Measurements from ENCODE around the gene LIPC. TPM values are rescaled to one million over a fixed set of nuclear protein-coding genes. Genes with fewer than 3 reads are reported as not detected.

LIPC gene
- total and polyA plus RNA-seq, 2 donors = 2.0 to 2.4 TPM

GRCh38 chr15:58549013-58549784 lies 117.4 kb downstream of the LIPC start:
- no peak overlapping the region for H3K4me3 ChIP-seq (ENCODE audit: low read length in 2 of 2)
- no peaks in the 10 kb centered on the region for H3K9me3 ChIP-seq (ENCODE audit: control insufficient read depth in 2 of 2, insufficient read depth in 1 of 2, low read length in 1 of 2)
- H3K27me3 ChIP-seq (ENCODE audit: control insufficient read depth in 2 of 2, insufficient read depth in 1 of 2, low read length in 1 of 2) = no peaks in the 10 kb centered on the region
- peaks cover 25 to 68% of the 10 kb centered on the region in 2 donors for H3K4me1 ChIP-seq (ENCODE audit: control insufficient read depth in 2 of 2, insufficient read depth in 2 of 2, low read length in 2 of 2)
- DNase-seq (ENCODE audit: low read depth in 6 of 9, low spot score in 9 of 9) = no peak
- no peak overlapping the region for H3K27ac ChIP-seq (ENCODE audit: low read depth in 1 of 2, low read length in 1 of 2)
- H3K36me3 ChIP-seq (ENCODE audit: control insufficient read depth in 2 of 2, insufficient read depth in 2 of 2, low read length in 1 of 2) = peaks cover 0 to 3% of the 10 kb centered on the region in 2 donors
- WGBS = 96% methylated on average over 12 of the region's 12 CpGs

- Histone ChIP-seq H3K27me3 (ENCODE audit: control insufficient read depth in 2 of 2, insufficient read depth in 1 of 2, low read length in 1 of 2) (no peaks in the 10 kb centered on the region), H3K4me3 (ENCODE audit: low read length in 2 of 2) (no peak overlapping the region), H3K36me3 (ENCODE audit: control insufficient read depth in 2 of 2, insufficient read depth in 2 of 2, low read length in 1 of 2) (peaks cover 0 to 3% of the 10 kb centered on the region in 2 donors), H3K4me1 (ENCODE audit: control insufficient read depth in 2 of 2, insufficient read depth in 2 of 2, low read length in 2 of 2) (peaks cover 25 to 70% of the 10 kb centered on the region in 2 donors), H3K9me3 (ENCODE audit: control insufficient read depth in 2 of 2, insufficient read depth in 1 of 2, low read length in 1 of 2) (no peaks in the 10 kb centered on the region), H3K27ac (ENCODE audit: low read depth in 1 of 2, low read length in 1 of 2) (no peak overlapping the region)
- DNase-seq (ENCODE audit: low read depth in 6 of 9, low spot score in 9 of 9) = no peak
- 97% methylated on average over 7 of the region's 7 CpGs for WGBS
These were observed 117.9 kb downstream of the LIPC start for GRCh38 chr15:58549785-58550074.

GRCh38 chr15:58551084-58551763 lies 119.4 kb downstream of the LIPC start:
- WGBS = 26% methylated on average over 10 of the region's 10 CpGs
- peak overlapping the region in 1 of 2 donors; percentile 86 for H3K27ac ChIP-seq (ENCODE audit: low read depth in 1 of 2, low read length in 1 of 2)
- peak in 3 of 9 donors; percentile 35 to 51 (median 44) for DNase-seq (ENCODE audit: low read depth in 6 of 9, low spot score in 9 of 9)
- H3K4me1 ChIP-seq (ENCODE audit: control insufficient read depth in 2 of 2, insufficient read depth in 2 of 2, low read length in 2 of 2) = peaks cover 25 to 68% of the 10 kb centered on the region in 2 donors
- no peaks in the 10 kb centered on the region for H3K36me3 ChIP-seq (ENCODE audit: control insufficient read depth in 2 of 2, insufficient read depth in 2 of 2, low read length in 1 of 2)
- H3K27me3 ChIP-seq (ENCODE audit: control insufficient read depth in 2 of 2, insufficient read depth in 1 of 2, low read length in 1 of 2) = no peaks in the 10 kb centered on the region
- H3K9me3 ChIP-seq (ENCODE audit: control insufficient read depth in 2 of 2, insufficient read depth in 1 of 2, low read length in 1 of 2) = no peaks in the 10 kb centered on the region
- H3K4me3 ChIP-seq (ENCODE audit: low read length in 2 of 2) = no peak overlapping the region

- Histone ChIP-seq H3K27me3 (ENCODE audit: control insufficient read depth in 2 of 2, insufficient read depth in 1 of 2, low read length in 1 of 2) (no peaks in the 10 kb centered on the region), H3K36me3 (ENCODE audit: control insufficient read depth in 2 of 2, insufficient read depth in 2 of 2, low read length in 1 of 2) (no peaks in the 10 kb centered on the region), H3K4me1 (ENCODE audit: control insufficient read depth in 2 of 2, insufficient read depth in 2 of 2, low read length in 2 of 2) (peaks cover 25 to 64% of the 10 kb centered on the region in 2 donors), H3K9me3 (ENCODE audit: control insufficient read depth in 2 of 2, insufficient read depth in 1 of 2, low read length in 1 of 2) (no peaks in the 10 kb centered on the region), H3K27ac (ENCODE audit: low read depth in 1 of 2, low read length in 1 of 2) (peak overlapping the region in 1 of 2 donors; percentile 86), H3K4me3 (ENCODE audit: low read length in 2 of 2) (no peak overlapping the region)
- 69% methylated on average over 23 of the region's 23 CpGs for WGBS
- DNase-seq (ENCODE audit: low read depth in 6 of 9, low spot score in 9 of 9) = peak in 8 of 9 donors; percentile 33 to 75 (median 48)
These were observed 120.1 kb downstream of the LIPC start for GRCh38 chr15:58551764-58552504.

GRCh38 chr15:58552505-58553364 lies 120.9 kb downstream of the LIPC start:
- Histone ChIP-seq H3K9me3 (ENCODE audit: control insufficient read depth in 2 of 2, insufficient read depth in 1 of 2, low read length in 1 of 2) (no peaks in the 10 kb centered on the region), H3K27me3 (ENCODE audit: control insufficient read depth in 2 of 2, insufficient read depth in 1 of 2, low read length in 1 of 2) (no peaks in the 10 kb centered on the region), H3K4me1 (ENCODE audit: control insufficient read depth in 2 of 2, insufficient read depth in 2 of 2, low read length in 2 of 2) (peaks cover 25 to 57% of the 10 kb centered on the region in 2 donors), H3K4me3 (ENCODE audit: low read length in 2 of 2) (no peak overlapping the region), H3K36me3 (ENCODE audit: control insufficient read depth in 2 of 2, insufficient read depth in 2 of 2, low read length in 1 of 2) (no peaks in the 10 kb centered on the region), H3K27ac (ENCODE audit: low read depth in 1 of 2, low read length in 1 of 2) (peak overlapping the region in 1 of 2 donors; percentile 86)
- WGBS = 94% methylated on average over 24 of the region's 24 CpGs
- DNase-seq (ENCODE audit: low read depth in 6 of 9, low spot score in 9 of 9) = no peak

GRCh38 chr15:58553365-58553918 lies 121.7 kb downstream of the LIPC start:
- Histone ChIP-seq H3K36me3 (ENCODE audit: control insufficient read depth in 2 of 2, insufficient read depth in 2 of 2, low read length in 1 of 2) (no peaks in the 10 kb centered on the region), H3K4me3 (ENCODE audit: low read length in 2 of 2) (no peak overlapping the region), H3K4me1 (ENCODE audit: control insufficient read depth in 2 of 2, insufficient read depth in 2 of 2, low read length in 2 of 2) (peaks cover 25 to 57% of the 10 kb centered on the region in 2 donors), H3K27ac (ENCODE audit: low read depth in 1 of 2, low read length in 1 of 2) (peak overlapping the region; percentile 19 to 37), H3K9me3 (ENCODE audit: control insufficient read depth in 2 of 2, insufficient read depth in 1 of 2, low read length in 1 of 2) (peaks cover 0 to 3% of the 10 kb centered on the region in 2 donors), H3K27me3 (ENCODE audit: control insufficient read depth in 2 of 2, insufficient read depth in 1 of 2, low read length in 1 of 2) (no peaks in the 10 kb centered on the region)
- DNase-seq (ENCODE audit: low read depth in 6 of 9, low spot score in 9 of 9) = peak in 2 of 9 donors; percentile 31 to 47
- 65% methylated on average over 10 of the region's 10 CpGs for WGBS

- Histone ChIP-seq H3K27me3 (ENCODE audit: control insufficient read depth in 2 of 2, insufficient read depth in 1 of 2, low read length in 1 of 2) (no peaks in the 10 kb centered on the region), H3K36me3 (ENCODE audit: control insufficient read depth in 2 of 2, insufficient read depth in 2 of 2, low read length in 1 of 2) (no peaks in the 10 kb centered on the region), H3K27ac (ENCODE audit: low read depth in 1 of 2, low read length in 1 of 2) (no peak overlapping the region), H3K4me1 (ENCODE audit: control insufficient read depth in 2 of 2, insufficient read depth in 2 of 2, low read length in 2 of 2) (peaks cover 25 to 57% of the 10 kb centered on the region in 2 donors), H3K9me3 (ENCODE audit: control insufficient read depth in 2 of 2, insufficient read depth in 1 of 2, low read length in 1 of 2) (peaks cover 0 to 4% of the 10 kb centered on the region in 2 donors), H3K4me3 (ENCODE audit: low read length in 2 of 2) (no peak overlapping the region)
- WGBS = 97% methylated on average over 5 of the region's 5 CpGs
- DNase-seq (ENCODE audit: low read depth in 6 of 9, low spot score in 9 of 9) = no peak
These were observed 123.0 kb downstream of the LIPC start for GRCh38 chr15:58554758-58555157.
